Measurements from ENCODE around the gene GPR148. TPM values are rescaled to one million over a fixed set of nuclear protein-coding genes. Genes with fewer than 3 reads are reported as not detected.

The GPR148 gene
- total and polyA plus RNA-seq, 2 of the 8 experiments (the other 6 are each of a cell fraction or from before 2014, with no cell fraction given), result 0.05 TPM; not detected in 1

DNA sequence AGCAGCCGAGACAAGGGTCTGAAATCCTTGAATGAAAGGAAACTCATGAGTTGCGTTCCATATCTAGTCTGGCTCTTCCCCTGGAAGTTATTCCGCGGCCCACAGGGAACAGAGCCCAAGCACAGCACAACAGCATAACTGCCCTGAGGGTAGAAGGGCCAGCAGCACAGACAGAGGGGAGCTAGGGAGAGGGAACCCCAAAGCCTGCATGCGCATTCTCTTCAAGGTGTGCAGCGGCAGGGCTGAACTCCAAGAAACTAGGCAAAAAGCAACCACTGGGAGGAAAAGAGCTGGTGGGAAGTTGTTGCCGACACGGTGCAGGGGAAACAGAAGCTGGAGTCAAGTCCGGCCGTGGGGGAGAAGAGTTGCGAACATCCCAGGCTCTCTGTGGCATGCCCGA is 11.8 kb downstream of the GPR148 start:
- TF ChIP-seq SRF (IDR thresholded peaks at IDR 0.05; ENCODE audit: low read depth, low read length), result no peak
- no peak for TF ChIP-seq HDAC6 (IDR thresholded peaks at IDR 0.05; ENCODE audit: low read depth, low read length)
- no peak for TF ChIP-seq JUN (IDR thresholded peaks at IDR 0.05; ENCODE audit: low read depth, low read length)
- no peak for TF ChIP-seq RNF2 (IDR thresholded peaks at IDR 0.05; ENCODE audit: borderline replicate concordance, low read depth, low read length, missing control alignments, poor library complexity, severe bottlenecking)
- no peak for TF ChIP-seq BCL11A (IDR thresholded peaks at IDR 0.05; ENCODE audit: low read depth in 2 of 2, low read length in 2 of 2)
- TF ChIP-seq POLR2AphosphoS5 (IDR thresholded peaks at IDR 0.05; ENCODE audit: low read depth, low read length), result no peak
- no peak for TF ChIP-seq SIRT6 (IDR thresholded peaks at IDR 0.05; ENCODE audit: low read length)
- TF ChIP-seq CEBPB (IDR thresholded peaks at IDR 0.05; ENCODE audit: low read depth, low read length), result no peak
- no peak for TF ChIP-seq CBX8 (IDR thresholded peaks at IDR 0.05; ENCODE audit: borderline replicate concordance, low read depth, low read length)
- TF ChIP-seq SP2 (IDR thresholded peaks at IDR 0.05; ENCODE audit: low read length), result no peak
- 89% methylated on average over 12 of the region's 12 CpGs; no CpG with 5 or more reads in 1 of the 2 experiments for WGBS, 2 experiments (ENCODE audit: extremely low coverage in 1 of 2, insufficient coverage in 1 of 2, insufficient read length in 1 of 2, insufficient replicate concordance in 2 of 2, low coverage in 1 of 2, low lambda C conversion rate in 2 of 2, missing lambda C conversion rate in 1 of 2)
- Histone ChIP-seq H3K27ac (ENCODE audit: low read depth, low read length) (no peak overlapping the region), H3K18ac (ENCODE audit: extremely low read depth, low read length) (no peak overlapping the region), H3K27me3 (replicated peaks in 1 of 4; ENCODE audit: control insufficient read depth in 3 of 4, extremely low read depth in 1 of 4, insufficient read depth in 3 of 4, low read length in 3 of 4) (no peaks in the 10 kb centered on the region), H3K4ac (replicated peaks; ENCODE audit: insufficient read length, low read depth, low read length) (no peak overlapping the region), H2AFZ (ENCODE audit: low read length) (no peak overlapping the region), H3K9ac (replicated peaks in 1 of 4; ENCODE audit: extremely low read depth in 1 of 4, low read depth in 3 of 4, low read length in 3 of 4) (no peak overlapping the region), H2BK20ac (ENCODE audit: low read length) (no peak overlapping the region), H4K20me1 (replicated peaks in 1 of 2; ENCODE audit: control insufficient read depth in 1 of 2, insufficient read depth in 2 of 2, low read length in 2 of 2) (peaks cover 0 to 1% of the 10 kb centered on the region in 2 experiments), H2BK12ac (ENCODE audit: low read depth, low read length) (no peak overlapping the region), H3K4me1 (replicated peaks in 1 of 4; ENCODE audit: control insufficient read depth in 3 of 4, insufficient read depth in 4 of 4, low read length in 3 of 4) (peaks cover 0 to 2% (median 0%) of the 10 kb centered on the region in 4 experiments; a peak in 2 of 7 replicates), H2BK120ac (replicated peaks; ENCODE audit: low read depth, low read length) (no peak overlapping the region), H3K9me3 (ENCODE audit: insufficient read depth in 2 of 2, low read depth in 1 of 2, low read length in 1 of 2) (no peaks in the 10 kb centered on the region), H3K4me2 (ENCODE audit: insufficient read depth in 1 of 2, low read depth in 2 of 2, low read length in 2 of 2) (no peak overlapping the region), H3K14ac (ENCODE audit: insufficient read length) (no peak overlapping the region), H3K36me3 (ENCODE audit: control insufficient read depth in 2 of 4, insufficient read depth in 4 of 4, low read length in 3 of 4) (no peaks in the 10 kb centered on the region), H3K4me3 (ENCODE audit: extremely low read depth in 1 of 4, insufficient read depth in 2 of 4, low read depth in 3 of 4, low read length in 4 of 4) (no peak overlapping the region), H2BK5ac (ENCODE audit: low read depth, low read length) (no peak overlapping the region), H3K79me2 (ENCODE audit: control insufficient read depth in 1 of 2, insufficient read depth in 2 of 2, low read length in 2 of 2) (no peaks in the 10 kb centered on the region), H2AK5ac (ENCODE audit: low read depth, low read length) (no peak overlapping the region), H3K23ac (ENCODE audit: insufficient read length) (no peak overlapping the region), H3K23me2 (ENCODE audit: low read depth, low read length) (no peaks in the 10 kb centered on the region), H2BK15ac (ENCODE audit: low read length) (no peak overlapping the region), H4K91ac (replicated peaks; ENCODE audit: insufficient read length, low read length) (no peak overlapping the region), H4K8ac (ENCODE audit: extremely low read depth, insufficient read depth, low read length) (no peak overlapping the region), H3K56ac (replicated peaks; ENCODE audit: insufficient read length, low read depth, low read length) (no peak overlapping the region), H3K79me1 (ENCODE audit: low read depth, low read length) (no peaks in the 10 kb centered on the region), H4K5ac (ENCODE audit: insufficient read length, low read depth, low read length) (no peak overlapping the region)
- CTCF ChIA-PET (ENCODE audit: partially characterized antibody), result no interaction called here
- POLR2A ChIA-PET (ENCODE audit: partially characterized antibody), result interaction anchor here (1.9 kb wide), 1 partner anchor 13 kb away, joined by 6 read pairs; no protein-coding TSS in a partner anchor
- DNase-seq (ENCODE audit: low read depth in 1 of 2, low spot score in 2 of 2), result no peak
- FAIRE-seq, result no peak

All from H1 (cell line).